Adipose tissue (tissue), 3 donors: ENCODE measurements around the gene PAX5. TPM values are rescaled to one million over a fixed set of nuclear protein-coding genes. Genes with fewer than 3 reads are reported as not detected.

Source experiments
- H3K27ac ChIP-seq: one replicate; pipeline ENCODE4 v1.5.1; 2013; ENCODE audit warnings: low read depth, low read length
- WGBS, 3 donors: extraction: QIAGEN DNeasy Blood & Tissue Kit; methylation state at CpG; one replicate each; pipeline ENCODE4 v1.1.7; 2013; 5-methylcytosine and 5-hydroxymethylcytosine counted together
- polyA plus RNA-seq, 3 donors: library from polyadenylated mRNA; stranded (reverse); fragments of 200-250 nt; gene quantifications; one replicate each; pipeline ENCODE4 v1.2.3, GENCODE V29; 2013
- donor health status: healthy with polysubstance abuse.
- donor health status: Bipolar disorder and iron deficiency.
- donor health status: healthy.

Gene PAX5
- polyA plus RNA-seq, 3 donors = 0.23 to 0.28 TPM; not detected in 1

DNA sequence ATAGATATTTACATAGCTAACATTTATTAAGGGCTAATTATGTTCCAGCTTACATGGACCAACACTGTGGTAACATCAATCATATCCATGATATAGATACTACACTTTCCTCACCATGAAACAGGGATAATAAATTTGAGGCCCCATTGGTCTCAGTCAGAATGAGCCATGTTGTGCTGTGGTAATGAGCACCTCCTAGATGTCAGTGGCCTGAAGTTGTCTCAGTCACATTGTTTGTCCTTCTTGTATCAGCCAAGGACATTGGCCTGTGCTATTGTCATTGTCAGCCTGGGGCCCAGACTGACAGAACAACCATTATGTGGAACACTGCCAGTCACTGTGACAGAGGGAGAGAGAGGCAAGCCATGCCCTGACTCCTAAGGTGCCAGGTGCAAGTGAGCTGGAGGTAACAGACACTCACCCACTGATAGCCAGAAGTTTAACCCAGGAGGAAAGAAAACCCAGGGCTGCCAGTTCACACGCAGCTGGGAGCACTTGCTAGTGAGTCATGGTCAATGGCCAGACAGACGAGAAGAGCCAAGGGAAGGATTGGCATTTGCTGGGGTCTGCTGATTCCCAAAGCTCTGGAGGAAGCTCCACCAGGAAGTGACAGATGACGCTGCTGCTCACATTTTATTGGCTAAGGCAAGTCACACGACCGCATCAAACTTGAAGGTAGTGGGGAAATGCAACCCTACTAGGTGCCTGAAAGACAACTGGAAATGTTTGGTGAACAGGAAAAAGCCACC lies 237.2 kb downstream of the PAX5 start:
- H3K27ac ChIP-seq = no peak overlapping the region
- WGBS, 3 donors = 62 to 78% (median 75%) methylated on average over 5 of the region's 5 CpGs

DNA sequence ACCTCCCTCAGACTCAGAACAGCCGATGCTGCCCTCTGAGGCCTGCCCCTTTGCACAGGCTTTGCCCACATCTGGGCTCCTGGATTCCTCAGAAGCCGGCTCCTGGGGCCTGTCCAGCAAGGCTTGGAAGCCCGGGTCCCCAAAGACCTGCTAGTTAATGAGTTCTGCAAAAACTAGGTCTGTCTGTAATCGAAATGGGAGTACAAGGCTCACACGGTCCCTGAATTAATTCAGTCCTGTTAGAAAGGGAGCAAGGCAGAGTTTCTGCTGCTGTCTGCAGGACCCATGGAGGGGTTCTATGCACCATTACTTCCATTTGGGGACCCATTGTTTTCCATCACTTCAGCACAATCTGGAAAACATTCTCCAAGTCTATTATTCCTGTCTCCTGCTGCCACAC lies 239.6 kb downstream of the PAX5 start:
- 63 to 81% (median 75%) methylated on average over 5 of the region's 5 CpGs for WGBS, 3 donors
- H3K27ac ChIP-seq = no peak overlapping the region

GRCh38 chr9:36793277-36793676 lies 240.8 kb downstream of the PAX5 start:
- WGBS, 3 donors = 74 to 81% (median 77%) methylated on average over 2 of the region's 2 CpGs
- no peak overlapping the region for H3K27ac ChIP-seq

- 72 to 75% (median 73%) methylated on average over 9 of the region's 9 CpGs for WGBS, 3 donors
- H3K27ac ChIP-seq = no peak overlapping the region
Measured at GRCh38 chr9:36791222-36791950, 242.7 kb downstream of the PAX5 start.

GRCh38 chr9:36789886-36790285 lies 244.2 kb downstream of the PAX5 start:
- 32 to 58% (median 56%) methylated on average over 3 of the region's 3 CpGs for WGBS, 3 donors

DNA sequence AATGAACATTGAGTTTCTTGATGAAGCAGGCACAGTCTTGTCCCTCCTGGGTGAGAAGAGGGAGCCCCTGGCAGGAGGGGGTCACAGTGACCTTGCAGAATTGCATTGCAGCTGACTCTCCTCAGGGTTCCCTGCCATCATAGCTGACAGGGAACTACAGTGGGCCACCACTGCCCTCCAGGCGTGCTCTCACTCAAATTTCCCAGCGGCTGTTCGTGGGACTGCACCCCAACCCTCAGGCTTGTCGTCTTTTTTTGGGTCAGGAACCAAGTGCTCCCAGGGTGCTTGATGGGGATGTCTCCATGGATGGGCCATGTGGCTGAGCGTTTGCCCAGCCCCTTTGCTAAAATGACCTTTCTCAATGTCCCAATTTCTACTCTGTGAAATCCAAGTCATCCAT lies 245.5 kb downstream of the PAX5 start:
- H3K27ac ChIP-seq = no peak overlapping the region
- 40 to 53% (median 52%) methylated on average over 5 of the region's 5 CpGs for WGBS, 3 donors

More at GRCh38 chr9:36789886-36790285, 244.2 kb downstream of the PAX5 start:
- no peak overlapping the region for H3K27ac ChIP-seq

- H3K27ac ChIP-seq = no peak overlapping the region
- 44 to 61% (median 52%) methylated on average over 3 of the region's 3 CpGs for WGBS, 3 donors
Measured at GRCh38 chr9:36787709-36788108, 246.4 kb downstream of the PAX5 start.

Other genes with a start within 250 kb of the PAX5 start
- 10 to 100 TPM in 1 of 3 donors, 1 to 10 TPM in 2; 5.2 to 13.2 (median 8.0) TPM for gene ZCCHC7, start 86.3 kb upstream of the PAX5 start, polyA plus RNA-seq